PC-3 (cell line): Measurements from ENCODE around the gene NDUFAF8.

Experiments used
- EZH2 ChIP-seq: fragments of 300-600 bp; sonication (generic); IDR thresholded peaks from one replicate; pipeline ENCODE4 v1.6.1; 2017; ENCODE audit warnings: antibody characterized with exemption, mild to moderate bottlenecking, low read length; ENCODE audit not compliant: unreplicated experiment
- EZH2phosphoT487 ChIP-seq: fragments of 300-600 bp; sonication (generic); IDR thresholded peaks from 2 replicates; pipeline ENCODE4 v1.6.1; 2018; ENCODE audit warnings: mild to moderate bottlenecking, antibody characterized with exemption, low read length, borderline replicate concordance
- TF ChIP-seq, protein P1 (sequence below): fragments of 300-600 bp; sonication (generic); conservative IDR thresholded peaks from 2 replicates; pipeline ENCODE4 v1.5.1; 2017; ENCODE audit warnings: antibody characterized with exemption, low read depth, mild to moderate bottlenecking, low read length

DNA sequence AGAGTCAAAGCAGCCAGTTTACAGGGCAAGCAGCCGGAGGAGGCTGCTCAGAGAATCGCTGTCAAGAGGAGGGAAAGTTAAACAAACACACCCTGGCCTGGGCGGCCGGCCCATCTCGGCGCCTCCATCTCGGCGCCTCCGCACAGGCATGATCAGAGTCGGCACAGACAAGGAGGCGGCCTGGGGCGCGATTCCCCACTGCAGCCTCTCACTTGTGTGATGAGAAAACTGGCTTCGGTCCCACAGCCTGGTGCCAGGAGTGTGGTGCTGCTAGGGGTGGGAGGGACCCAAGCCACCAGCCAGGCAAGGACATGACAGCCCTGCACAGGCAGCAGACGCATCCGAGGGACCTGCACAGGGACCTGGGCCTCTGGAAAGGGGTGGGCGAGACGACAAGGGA is 38.3 kb downstream of the NDUFAF8 start:
- TF ChIP-seq, protein P1, sequence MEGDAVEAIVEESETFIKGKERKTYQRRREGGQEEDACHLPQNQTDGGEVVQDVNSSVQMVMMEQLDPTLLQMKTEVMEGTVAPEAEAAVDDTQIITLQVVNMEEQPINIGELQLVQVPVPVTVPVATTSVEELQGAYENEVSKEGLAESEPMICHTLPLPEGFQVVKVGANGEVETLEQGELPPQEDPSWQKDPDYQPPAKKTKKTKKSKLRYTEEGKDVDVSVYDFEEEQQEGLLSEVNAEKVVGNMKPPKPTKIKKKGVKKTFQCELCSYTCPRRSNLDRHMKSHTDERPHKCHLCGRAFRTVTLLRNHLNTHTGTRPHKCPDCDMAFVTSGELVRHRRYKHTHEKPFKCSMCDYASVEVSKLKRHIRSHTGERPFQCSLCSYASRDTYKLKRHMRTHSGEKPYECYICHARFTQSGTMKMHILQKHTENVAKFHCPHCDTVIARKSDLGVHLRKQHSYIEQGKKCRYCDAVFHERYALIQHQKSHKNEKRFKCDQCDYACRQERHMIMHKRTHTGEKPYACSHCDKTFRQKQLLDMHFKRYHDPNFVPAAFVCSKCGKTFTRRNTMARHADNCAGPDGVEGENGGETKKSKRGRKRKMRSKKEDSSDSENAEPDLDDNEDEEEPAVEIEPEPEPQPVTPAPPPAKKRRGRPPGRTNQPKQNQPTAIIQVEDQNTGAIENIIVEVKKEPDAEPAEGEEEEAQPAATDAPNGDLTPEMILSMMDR, result no peak
- TF ChIP-seq EZH2phosphoT487 (no peak), EZH2 (no peak)
